ENCODE measurements around the gene ICAM3. TPM values are rescaled to one million over a fixed set of nuclear protein-coding genes. Genes with fewer than 3 reads are reported as not detected.

The ICAM3 gene
- total RNA-seq, 2 donors from 2014 or later = 2.1 to 5.9 TPM

DNA sequence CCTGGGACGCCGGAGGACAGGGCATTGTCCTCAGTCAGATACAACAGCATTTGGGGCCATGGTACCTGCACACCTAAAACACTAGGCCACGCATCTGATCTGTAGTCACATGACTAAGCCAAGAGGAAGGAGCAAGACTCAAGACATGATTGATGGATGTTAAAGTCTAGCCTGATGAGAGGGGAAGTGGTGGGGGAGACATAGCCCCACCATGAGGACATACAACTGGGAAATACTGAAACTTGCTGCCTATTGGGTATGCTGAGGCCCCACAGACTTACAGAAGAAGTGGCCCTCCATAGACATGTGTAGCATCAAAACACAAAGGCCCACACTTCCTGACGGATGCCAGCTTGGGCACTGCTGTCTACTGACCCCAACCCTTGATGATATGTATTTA, 54.0 kb downstream of the ICAM3 start:
- Histone ChIP-seq H3K4me1 (peaks cover 35% of the 10 kb centered on the region), H3K27ac (no peak overlapping the region), H3K4me3 (no peak overlapping the region), H3K9me3 (no peaks in the 10 kb centered on the region), H3K27me3 (peaks cover 0 to 22% of the 10 kb centered on the region in 2 donors), H3K36me3 (replicated peaks in 1 of 2; ENCODE audit: insufficient read depth in 1 of 2, low read depth in 2 of 2) (peaks cover 0 to 5% of the 10 kb centered on the region in 2 donors)
- no peak for TF ChIP-seq POLR2A (IDR thresholded peaks at IDR 0.05)
- no peak for TF ChIP-seq CTCF (IDR thresholded peaks at IDR 0.05)
- intact Hi-C loops (cut with DNase I) = no loop called here
- WGBS, 2 donors = 67 to 81% methylated on average over 1 to 4 of the region's 4 CpGs
- ATAC-seq (no peak), DNase-seq (no peak)

- TF ChIP-seq POLR2A (IDR thresholded peaks at IDR 0.05) = no peak
- TF ChIP-seq CTCF (IDR thresholded peaks at IDR 0.05) = no peak
- no peaks in the 10 kb centered on the region for H3K9me3 ChIP-seq
- ATAC-seq (no peak), DNase-seq (no peak)
- H3K27ac ChIP-seq = no peak overlapping the region
- intact Hi-C loops (cut with DNase I) = no loop called here
- H3K27me3 ChIP-seq = peaks cover 0 to 17% of the 10 kb centered on the region in 2 donors
- peaks cover 30% of the 10 kb centered on the region for H3K4me1 ChIP-seq
- peaks cover 0 to 5% of the 10 kb centered on the region in 2 donors for H3K36me3 ChIP-seq (replicated peaks in 1 of 2; ENCODE audit: insufficient read depth in 1 of 2, low read depth in 2 of 2)
- 92 to 94% methylated on average over 9 to 13 of the region's 13 CpGs for WGBS, 2 donors
- no peak overlapping the region for H3K4me3 ChIP-seq
Measured at GRCh38 chr19:10284960-10285278, 54.5 kb downstream of the ICAM3 start.

GRCh38 chr19:10284065-10284959, 55.1 kb downstream of the ICAM3 start:
- Histone ChIP-seq H3K4me1 (peaks cover 24% of the 10 kb centered on the region), H3K27me3 (peaks cover 0 to 11% of the 10 kb centered on the region in 2 donors), H3K36me3 (replicated peaks in 1 of 2; ENCODE audit: insufficient read depth in 1 of 2, low read depth in 2 of 2) (peaks cover 0 to 5% of the 10 kb centered on the region in 2 donors), H3K27ac (no peak overlapping the region), H3K9me3 (no peaks in the 10 kb centered on the region), H3K4me3 (no peak overlapping the region)
- TF ChIP-seq CTCF (IDR thresholded peaks at IDR 0.05) = no peak
- ATAC-seq (no peak), DNase-seq (no peak)
- WGBS, 2 donors = 81 to 87% methylated on average over 19 to 34 of the region's 34 CpGs
- intact Hi-C loops (cut with DNase I) = no loop called here

Small RNAs within 50 kb of the gene (small RNA-seq; reads per million reads assigned to genes)
- gene AC011511.1 (not detected), gene AC011511.4 (not detected)

Other genes with a start within 250 kb of the ICAM3 start
- gene ANGPTL6, start 236.9 kb downstream of the ICAM3 start, total RNA-seq = not detected
- gene PPAN, start 233.3 kb downstream of the ICAM3 start, total RNA-seq = 10 to 100 TPM; 11.5 to 14.0 TPM
- 1 to 10 TPM; 2.9 to 3.6 TPM for gene P2RY11, start 227.9 kb downstream of the ICAM3 start, total RNA-seq
- gene EIF3G, start 219.7 kb downstream of the ICAM3 start, total RNA-seq = 100 to 1,000 TPM; 192 to 209 TPM
- 10 to 100 TPM; 17.9 to 36.6 TPM for gene DNMT1, start 144.7 kb downstream of the ICAM3 start, total RNA-seq
- 1 to 10 TPM; 2.6 to 3.6 TPM for gene S1PR2, start 108.3 kb downstream of the ICAM3 start, total RNA-seq
- gene MRPL4, start 87.4 kb downstream of the ICAM3 start, total RNA-seq = 10 to 100 TPM; 17.9 to 18.1 TPM
- 10 to 100 TPM in 1 of 2 donors, 1 to 10 TPM in 1; 7.3 to 68.9 TPM for gene ICAM1, start 68.5 kb downstream of the ICAM3 start, total RNA-seq
- under 1 TPM in 1 of 2 donors, not detected in 1; 0.26 TPM for gene ICAM4, start 52.7 kb downstream of the ICAM3 start, total RNA-seq
- under 1 TPM in 1 of 2 donors, not detected in 1; 0.33 TPM for gene ICAM5, start 49.7 kb downstream of the ICAM3 start, total RNA-seq
- gene ZGLP1, start 29.8 kb downstream of the ICAM3 start, total RNA-seq = 1 to 10 TPM; 2.3 to 4.6 TPM
- gene FDX2, start 23.6 kb downstream of the ICAM3 start, total RNA-seq = 10 to 100 TPM; 11.2 to 16.8 TPM
- gene RAVER1, start 6.1 kb downstream of the ICAM3 start, total RNA-seq = 10 to 100 TPM in 1 of 2 donors, 1 to 10 TPM in 1; 9.9 to 30.7 TPM
- gene TYK2, start 40.9 kb upstream of the ICAM3 start, total RNA-seq = 100 to 1,000 TPM in 1 of 2 donors, 10 to 100 TPM in 1; 72.4 to 168 TPM
- gene CDC37, start 63.9 kb upstream of the ICAM3 start, total RNA-seq = 100 to 1,000 TPM in 1 of 2 donors, 10 to 100 TPM in 1; 89.7 to 122 TPM
- 10 to 100 TPM in 1 of 2 donors, 1 to 10 TPM in 1; 8.8 to 17.1 TPM for gene PDE4A, start 80.9 kb upstream of the ICAM3 start, total RNA-seq
- gene KEAP1, start 163.7 kb upstream of the ICAM3 start, total RNA-seq = 10 to 100 TPM; 30.9 to 37.6 TPM
- gene S1PR5, start 177.8 kb upstream of the ICAM3 start, total RNA-seq = 1 to 10 TPM; 1.0 to 1.6 TPM
- 10 to 100 TPM; 20.4 to 23.3 TPM for gene ATG4D, start 204.3 kb upstream of the ICAM3 start, total RNA-seq
- 10 to 100 TPM; 24.1 to 28.8 TPM for gene KRI1, start 226.4 kb upstream of the ICAM3 start, total RNA-seq
- gene CDKN2D, start 229.4 kb upstream of the ICAM3 start, total RNA-seq = 1 to 10 TPM; 2.6 to 4.9 TPM
- gene AP1M2, start 247.7 kb upstream of the ICAM3 start, total RNA-seq = 10 to 100 TPM; 25.7 to 30.6 TPM